Measurements from ENCODE around the gene DNAJC30. TPM values are rescaled to one million over a fixed set of nuclear protein-coding genes. Genes with fewer than 3 reads are reported as not detected.

The DNAJC30 gene
- total and polyA plus RNA-seq, 2 donors (not counting 1 experiment from before 2014, with no cell fraction given), result 6.6 to 15.5 TPM

DNA sequence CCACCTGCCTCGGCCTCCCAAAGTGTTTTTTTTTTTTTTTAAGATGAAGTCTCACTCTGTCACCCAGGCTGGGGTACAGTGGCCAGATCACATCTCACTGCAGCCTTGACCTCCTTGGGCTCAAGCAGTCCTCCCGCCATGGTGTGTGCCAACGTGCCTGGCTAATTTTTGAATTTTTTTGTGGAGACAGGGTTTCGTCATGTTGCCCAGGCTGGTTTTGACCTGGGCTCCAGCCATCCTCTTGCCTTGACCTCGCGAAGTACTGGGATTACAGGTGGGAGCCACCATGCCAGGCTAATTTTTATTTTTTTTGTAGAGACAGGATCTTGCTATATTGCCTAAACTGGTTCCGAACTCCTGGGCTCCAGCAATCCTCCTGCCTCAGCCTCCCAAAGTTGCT is 49.9 kb downstream of the DNAJC30 start:
- DNase-seq, result no peak
- intact Hi-C loops (cut with micrococcal nuclease), result no loop called here
- H3K27ac ChIP-seq (ENCODE audit: low read length in 2 of 2), result no peak overlapping the region
- 89% methylated on average over 6 of the region's 7 CpGs for WGBS (ENCODE audit: insufficient coverage)
- no peak overlapping the region for H3K4me2 ChIP-seq (replicated peaks; ENCODE audit: low read depth, low read length, poor library complexity, severe bottlenecking)
- ATAC-seq (ENCODE audit: low read depth), result no peak
- H3K36me3 ChIP-seq (replicated peaks in 1 of 2; ENCODE audit: control extremely low read depth in 1 of 2, control insufficient read depth in 1 of 2, extremely low read depth in 1 of 2, insufficient read depth in 2 of 2, low read length in 1 of 2), result no peaks in the 10 kb centered on the region
- H3K27me3 Mint-ChIP-seq, result peaks cover 34% of the 10 kb centered on the region
- H3K4me3 ChIP-seq (ENCODE audit: control extremely low read depth in 1 of 5, extremely low read depth in 1 of 5, insufficient read depth in 1 of 5, low read depth in 2 of 5, low read length in 4 of 5), result no peak overlapping the region
- TF ChIP-seq EZH2 (IDR thresholded peaks at IDR 0.05; ENCODE audit: borderline replicate concordance, insufficient read depth, low read depth, low read length, poor library complexity, severe bottlenecking), result no peak
- TF ChIP-seq, protein P1, sequence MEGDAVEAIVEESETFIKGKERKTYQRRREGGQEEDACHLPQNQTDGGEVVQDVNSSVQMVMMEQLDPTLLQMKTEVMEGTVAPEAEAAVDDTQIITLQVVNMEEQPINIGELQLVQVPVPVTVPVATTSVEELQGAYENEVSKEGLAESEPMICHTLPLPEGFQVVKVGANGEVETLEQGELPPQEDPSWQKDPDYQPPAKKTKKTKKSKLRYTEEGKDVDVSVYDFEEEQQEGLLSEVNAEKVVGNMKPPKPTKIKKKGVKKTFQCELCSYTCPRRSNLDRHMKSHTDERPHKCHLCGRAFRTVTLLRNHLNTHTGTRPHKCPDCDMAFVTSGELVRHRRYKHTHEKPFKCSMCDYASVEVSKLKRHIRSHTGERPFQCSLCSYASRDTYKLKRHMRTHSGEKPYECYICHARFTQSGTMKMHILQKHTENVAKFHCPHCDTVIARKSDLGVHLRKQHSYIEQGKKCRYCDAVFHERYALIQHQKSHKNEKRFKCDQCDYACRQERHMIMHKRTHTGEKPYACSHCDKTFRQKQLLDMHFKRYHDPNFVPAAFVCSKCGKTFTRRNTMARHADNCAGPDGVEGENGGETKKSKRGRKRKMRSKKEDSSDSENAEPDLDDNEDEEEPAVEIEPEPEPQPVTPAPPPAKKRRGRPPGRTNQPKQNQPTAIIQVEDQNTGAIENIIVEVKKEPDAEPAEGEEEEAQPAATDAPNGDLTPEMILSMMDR (IDR thresholded peaks at IDR 0.05), result no peak
- no peaks in the 10 kb centered on the region for H3K4me1 ChIP-seq (ENCODE audit: control insufficient read depth in 2 of 2, insufficient read depth in 2 of 2, low read length in 2 of 2)
- no peaks in the 10 kb centered on the region for H3K79me2 ChIP-seq (ENCODE audit: control insufficient read depth, insufficient read depth, low read length)
- H3K9me3 Mint-ChIP-seq (ENCODE audit: insufficient read depth), result no peaks in the 10 kb centered on the region
- peaks cover 0 to 34% (median 11%) of the 10 kb centered on the region in 4 experiments for H3K27me3 ChIP-seq (replicated peaks in 1 of 4; ENCODE audit: control extremely low read depth in 1 of 4, control insufficient read depth in 3 of 4, insufficient read depth in 4 of 4, low read length in 3 of 4)
- no peak overlapping the region for H3K4me3 Mint-ChIP-seq
- no peak overlapping the region for H3K27ac Mint-ChIP-seq
- ChIA-PET POLR2A (interaction anchor here (0.7 kb wide), 1 partner anchor 32 kb away, joined by 8 read pairs; no protein-coding TSS in a partner anchor), CTCF (no interaction called here)
- no peaks in the 10 kb centered on the region for H3K9me3 ChIP-seq (ENCODE audit: control extremely low read depth in 1 of 3, control insufficient read depth in 2 of 3, insufficient read depth in 1 of 3, low read length in 2 of 3)
- no peak overlapping the region for H2AFZ ChIP-seq (ENCODE audit: insufficient read depth, low read depth, low read length, poor library complexity, severe bottlenecking)
- no peaks in the 10 kb centered on the region for H4K20me1 ChIP-seq (ENCODE audit: control insufficient read depth, insufficient read depth, low read length, poor library complexity, severe bottlenecking)
- H3K9ac ChIP-seq (ENCODE audit: low read length), result no peak overlapping the region
- H3K4me1 Mint-ChIP-seq, result no peaks in the 10 kb centered on the region

GRCh38 chr7:73631558-73631957 is 51.7 kb downstream of the DNAJC30 start:
- H3K4me3 ChIP-seq (ENCODE audit: control extremely low read depth in 1 of 5, extremely low read depth in 1 of 5, insufficient read depth in 1 of 5, low read depth in 2 of 5, low read length in 4 of 5), result no peak overlapping the region
- no peaks in the 10 kb centered on the region for H3K9me3 ChIP-seq (ENCODE audit: control extremely low read depth in 1 of 3, control insufficient read depth in 2 of 3, insufficient read depth in 1 of 3, low read length in 2 of 3)
- no peaks in the 10 kb centered on the region for H3K9me3 Mint-ChIP-seq (ENCODE audit: insufficient read depth)
- ATAC-seq (ENCODE audit: low read depth) (no peak), DNase-seq (no peak)
- H3K27ac ChIP-seq (ENCODE audit: low read length in 2 of 2), result no peak overlapping the region
- WGBS (ENCODE audit: insufficient coverage), result 9% methylated on average over 1 of the region's 1 CpG
- no peak overlapping the region for H3K27ac Mint-ChIP-seq
- intact Hi-C loops (cut with micrococcal nuclease), result no loop called here
- no peak overlapping the region for H3K4me2 ChIP-seq (replicated peaks; ENCODE audit: low read depth, low read length, poor library complexity, severe bottlenecking)
- H3K4me3 Mint-ChIP-seq, result no peak overlapping the region
- H3K4me1 ChIP-seq (ENCODE audit: control insufficient read depth in 2 of 2, insufficient read depth in 2 of 2, low read length in 2 of 2), result no peaks in the 10 kb centered on the region
- no peaks in the 10 kb centered on the region for H4K20me1 ChIP-seq (ENCODE audit: control insufficient read depth, insufficient read depth, low read length, poor library complexity, severe bottlenecking)
- ChIA-PET POLR2A (interaction anchor here (0.6 kb wide), 2 partner anchors 24 to 176 kb away, joined by 3 to 4 read pairs; no protein-coding TSS in a partner anchor), CTCF (interaction anchor here (0.7 kb wide), 1 partner anchor 103 kb away, joined by 3 read pairs; no protein-coding TSS in a partner anchor)
- H2AFZ ChIP-seq (ENCODE audit: insufficient read depth, low read depth, low read length, poor library complexity, severe bottlenecking), result no peak overlapping the region
- H3K4me1 Mint-ChIP-seq, result no peaks in the 10 kb centered on the region
- H3K27me3 Mint-ChIP-seq, result peaks cover 49% of the 10 kb centered on the region
- peaks cover 0 to 43% (median 13%) of the 10 kb centered on the region in 4 experiments for H3K27me3 ChIP-seq (replicated peaks in 1 of 4; ENCODE audit: control extremely low read depth in 1 of 4, control insufficient read depth in 3 of 4, insufficient read depth in 4 of 4, low read length in 3 of 4)
- no peaks in the 10 kb centered on the region for H3K79me2 ChIP-seq (ENCODE audit: control insufficient read depth, insufficient read depth, low read length)
- H3K36me3 ChIP-seq (replicated peaks in 1 of 2; ENCODE audit: control extremely low read depth in 1 of 2, control insufficient read depth in 1 of 2, extremely low read depth in 1 of 2, insufficient read depth in 2 of 2, low read length in 1 of 2), result no peaks in the 10 kb centered on the region
- TF ChIP-seq EZH2 (IDR thresholded peaks at IDR 0.05; ENCODE audit: borderline replicate concordance, insufficient read depth, low read depth, low read length, poor library complexity, severe bottlenecking), result no peak
- TF ChIP-seq, protein P1 (IDR thresholded peaks at IDR 0.05), result no peak
- no peak overlapping the region for H3K9ac ChIP-seq (ENCODE audit: low read length)

Small RNAs within 50 kb of the gene (small RNA-seq; reads per million reads assigned to genes)
- gene MIR4284 (ENCODE audit: insufficient read length, low read depth, low replicate concordance) (not detected), gene RN7SL265P (ENCODE audit: insufficient read length, low read depth, low replicate concordance) (not detected)

Other genes starting within 250 kb of the DNAJC30 start
- 0.51 and 0.54 TPM in 2 replicates for gene FZD9, start 249.7 kb downstream of the DNAJC30 start, total RNA-seq
- 0.04 and 0.06 TPM in 2 replicates for gene FZD9, start 249.7 kb downstream of the DNAJC30 start, polyA plus RNA-seq
- gene BAZ1B, start 161.2 kb downstream of the DNAJC30 start, total RNA-seq, result 67.0 and 68.1 TPM in 2 replicates
- 17.2 and 25.4 TPM in 2 replicates for gene BAZ1B, start 161.2 kb downstream of the DNAJC30 start, polyA plus RNA-seq
- 61.9 and 64.5 TPM in 2 replicates for gene BCL7B, start 125.8 kb downstream of the DNAJC30 start, total RNA-seq
- gene BCL7B, start 125.8 kb downstream of the DNAJC30 start, polyA plus RNA-seq, result 69.8 and 121 TPM in 2 replicates
- 34.6 and 34.7 TPM in 2 replicates for gene TBL2, start 104.9 kb downstream of the DNAJC30 start, total RNA-seq
- gene TBL2, start 104.9 kb downstream of the DNAJC30 start, polyA plus RNA-seq, result 10.9 and 15.1 TPM in 2 replicates
- gene MLXIPL, start 58.9 kb downstream of the DNAJC30 start, total RNA-seq, result not detected in 2 replicates
- gene MLXIPL, start 58.9 kb downstream of the DNAJC30 start, polyA plus RNA-seq, result not detected in 2 replicates
- 0.71 and 0.78 TPM in 2 replicates for gene VPS37D, start 15.6 kb downstream of the DNAJC30 start, total RNA-seq
- gene VPS37D, start 15.6 kb downstream of the DNAJC30 start, polyA plus RNA-seq, result 0.10 and 0.43 TPM in 2 replicates
- gene BUD23, start 144 bp upstream of the DNAJC30 start, total RNA-seq, result 55.9 and 63.9 TPM in 2 replicates
- gene BUD23, start 144 bp upstream of the DNAJC30 start, polyA plus RNA-seq, result 62.4 and 84.7 TPM in 2 replicates
- 3.0 and 3.1 TPM in 2 replicates for gene STX1A, start 36.2 kb upstream of the DNAJC30 start, total RNA-seq
- gene STX1A, start 36.2 kb upstream of the DNAJC30 start, polyA plus RNA-seq, result 8.7 and 9.6 TPM in 2 replicates
- gene ABHD11, start 55.3 kb upstream of the DNAJC30 start, total RNA-seq, result 23.2 and 27.7 TPM in 2 replicates
- gene ABHD11, start 55.3 kb upstream of the DNAJC30 start, polyA plus RNA-seq, result 19.8 and 26.2 TPM in 2 replicates
- not detected in 2 replicates for gene CLDN3, start 86.8 kb upstream of the DNAJC30 start, total RNA-seq
- gene CLDN3, start 86.8 kb upstream of the DNAJC30 start, polyA plus RNA-seq, result not detected in 2 replicates
- gene CLDN4, start 147.5 kb upstream of the DNAJC30 start, total RNA-seq, result not detected in 2 replicates
- 0.09 TPM in 2 replicates for gene CLDN4, start 147.5 kb upstream of the DNAJC30 start, polyA plus RNA-seq
- gene METTL27, start 159.1 kb upstream of the DNAJC30 start, total RNA-seq, result 1.5 and 1.9 TPM in 2 replicates
- 0.37 and 0.99 TPM in 2 replicates for gene METTL27, start 159.1 kb upstream of the DNAJC30 start, polyA plus RNA-seq
- gene TMEM270, start 177.7 kb upstream of the DNAJC30 start, total RNA-seq, result not detected in 2 replicates
- gene TMEM270, start 177.7 kb upstream of the DNAJC30 start, polyA plus RNA-seq, result not detected in 2 replicates